Neural crest cell (in vitro differentiated cells): ENCODE measurements around the gene GRIA4. TPM values are rescaled to one million over a fixed set of nuclear protein-coding genes. Genes with fewer than 3 reads are reported as not detected.

Experiments used
- DNase-seq: peaks from one replicate; pipeline ENCODE4 v3.0.0; 2021; ENCODE audit warnings: low read depth, mixed read lengths, low spot score
- H3K27ac Mint-ChIP-seq: one replicate; pipeline ENCODE4 v1.8.0; 2021; ENCODE audit warnings: mild to moderate bottlenecking, mixed read lengths; ENCODE audit not compliant: unreplicated experiment
- H3K27me3 Mint-ChIP-seq: 2 replicates; pipeline ENCODE4 v1.8.0; 2021; ENCODE audit warnings: low read depth, mild to moderate bottlenecking, mixed read lengths
- H3K36me3 Mint-ChIP-seq: 2 replicates; pipeline ENCODE4 v1.8.0; 2021; ENCODE audit warnings: low read depth, mild to moderate bottlenecking, mixed read lengths
- H3K4me1 Mint-ChIP-seq: 2 replicates; pipeline ENCODE4 v1.8.0; 2021; ENCODE audit warnings: mixed read lengths
- H3K4me3 Mint-ChIP-seq: one replicate; pipeline ENCODE4 v1.8.0; 2021; ENCODE audit warnings: mild to moderate bottlenecking, mixed read lengths
- H3K9me3 Mint-ChIP-seq: 2 replicates; pipeline ENCODE4 v1.8.0; 2021; ENCODE audit warnings: mixed read lengths
- total RNA-seq: library from RNA; stranded (reverse); gene quantifications from 2 replicates; pipeline ENCODE4 v1.2.1, GENCODE V29; 2021
- TF ChIP-seq, protein P1 (sequence below): fragments of 200-600 bp; sonication (generic); conservative IDR thresholded peaks from 2 replicates; pipeline ENCODE4 v1.5.0; 2021; ENCODE audit warnings: antibody characterized with exemption, mild to moderate bottlenecking

The GRIA4 gene
- total RNA-seq, 1 donor from 2014 or later, result 2.9 TPM

DNA sequence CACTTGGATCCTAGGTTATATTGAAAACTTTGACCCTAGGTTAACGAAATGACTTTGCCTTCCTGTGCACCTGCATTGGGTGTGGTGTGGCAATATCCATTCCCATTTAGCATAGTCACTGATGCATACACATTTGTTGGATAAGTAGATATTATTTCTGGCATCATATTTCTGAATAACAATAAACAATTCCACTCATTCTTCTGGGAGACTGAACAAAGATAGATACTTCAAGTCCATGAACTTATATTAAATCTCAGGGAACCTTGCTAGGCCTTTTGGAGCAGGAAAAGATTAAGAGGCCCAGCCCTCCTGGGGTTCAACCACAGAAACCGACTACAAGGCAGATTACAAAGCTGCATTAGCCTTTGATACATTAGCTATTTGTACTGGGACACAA, 293.2 kb downstream of the GRIA4 start:
- H3K36me3 Mint-ChIP-seq, result no peaks in the 10 kb centered on the region
- H3K27ac Mint-ChIP-seq, result no peak overlapping the region
- DNase-seq, result no peak
- H3K9me3 Mint-ChIP-seq, result peaks cover 2% of the 10 kb centered on the region
- H3K27me3 Mint-ChIP-seq, result no peaks in the 10 kb centered on the region
- no peak overlapping the region for H3K4me3 Mint-ChIP-seq
- TF ChIP-seq, protein P1, sequence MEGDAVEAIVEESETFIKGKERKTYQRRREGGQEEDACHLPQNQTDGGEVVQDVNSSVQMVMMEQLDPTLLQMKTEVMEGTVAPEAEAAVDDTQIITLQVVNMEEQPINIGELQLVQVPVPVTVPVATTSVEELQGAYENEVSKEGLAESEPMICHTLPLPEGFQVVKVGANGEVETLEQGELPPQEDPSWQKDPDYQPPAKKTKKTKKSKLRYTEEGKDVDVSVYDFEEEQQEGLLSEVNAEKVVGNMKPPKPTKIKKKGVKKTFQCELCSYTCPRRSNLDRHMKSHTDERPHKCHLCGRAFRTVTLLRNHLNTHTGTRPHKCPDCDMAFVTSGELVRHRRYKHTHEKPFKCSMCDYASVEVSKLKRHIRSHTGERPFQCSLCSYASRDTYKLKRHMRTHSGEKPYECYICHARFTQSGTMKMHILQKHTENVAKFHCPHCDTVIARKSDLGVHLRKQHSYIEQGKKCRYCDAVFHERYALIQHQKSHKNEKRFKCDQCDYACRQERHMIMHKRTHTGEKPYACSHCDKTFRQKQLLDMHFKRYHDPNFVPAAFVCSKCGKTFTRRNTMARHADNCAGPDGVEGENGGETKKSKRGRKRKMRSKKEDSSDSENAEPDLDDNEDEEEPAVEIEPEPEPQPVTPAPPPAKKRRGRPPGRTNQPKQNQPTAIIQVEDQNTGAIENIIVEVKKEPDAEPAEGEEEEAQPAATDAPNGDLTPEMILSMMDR, result no peak
- peaks cover 13% of the 10 kb centered on the region for H3K4me1 Mint-ChIP-seq

DNA sequence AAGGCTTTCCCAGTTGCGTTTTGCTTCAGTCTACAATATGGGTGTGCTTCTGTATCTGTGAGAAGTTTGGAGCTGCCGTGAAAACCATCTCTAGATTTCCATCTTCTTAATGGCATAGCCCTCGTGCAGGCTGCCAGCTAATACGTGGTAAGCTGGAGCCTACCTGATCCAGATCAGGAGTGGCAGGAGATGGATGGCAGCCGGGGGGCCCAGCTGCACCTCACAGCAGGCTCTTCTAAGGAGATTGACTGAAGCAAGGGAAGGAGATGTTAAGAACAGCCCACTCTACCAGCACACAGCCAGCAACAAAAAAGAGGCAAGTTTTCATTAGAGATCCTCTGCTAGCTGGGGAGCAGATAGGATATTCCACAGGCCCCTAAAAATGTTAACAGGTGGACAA, 296.6 kb downstream of the GRIA4 start:
- H3K27me3 Mint-ChIP-seq, result no peaks in the 10 kb centered on the region
- H3K36me3 Mint-ChIP-seq, result no peaks in the 10 kb centered on the region
- no peaks in the 10 kb centered on the region for H3K4me1 Mint-ChIP-seq
- H3K27ac Mint-ChIP-seq, result no peak overlapping the region
- H3K4me3 Mint-ChIP-seq, result no peak overlapping the region
- no peak for DNase-seq
- H3K9me3 Mint-ChIP-seq, result no peaks in the 10 kb centered on the region
- TF ChIP-seq, protein P1, result no peak

DNA sequence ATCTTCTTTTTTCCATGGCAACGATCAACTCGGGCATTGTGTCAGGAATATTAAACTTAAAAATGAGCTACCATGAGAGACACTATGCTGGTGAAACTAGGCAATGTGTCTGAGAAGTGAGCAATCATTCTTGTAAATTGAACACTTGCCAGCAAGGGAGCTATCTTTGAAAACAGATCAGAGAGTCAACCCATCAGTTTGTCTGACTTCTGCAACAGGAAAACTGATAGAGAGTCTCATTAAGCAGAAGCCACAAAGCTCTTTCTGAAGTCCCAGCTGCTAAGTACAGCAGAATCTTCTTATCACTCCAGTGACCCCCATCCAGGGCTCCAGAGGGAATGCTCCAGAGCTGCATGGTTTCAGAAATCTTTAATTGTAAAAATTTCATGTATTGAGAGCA, 297.4 kb downstream of the GRIA4 start:
- DNase-seq, result no peak
- Mint-ChIP-seq H3K4me3 (no peak overlapping the region), H3K9me3 (no peaks in the 10 kb centered on the region), H3K36me3 (no peaks in the 10 kb centered on the region), H3K4me1 (no peaks in the 10 kb centered on the region), H3K27ac (no peak overlapping the region), H3K27me3 (no peaks in the 10 kb centered on the region)
- TF ChIP-seq, protein P1, result no peak

DNA sequence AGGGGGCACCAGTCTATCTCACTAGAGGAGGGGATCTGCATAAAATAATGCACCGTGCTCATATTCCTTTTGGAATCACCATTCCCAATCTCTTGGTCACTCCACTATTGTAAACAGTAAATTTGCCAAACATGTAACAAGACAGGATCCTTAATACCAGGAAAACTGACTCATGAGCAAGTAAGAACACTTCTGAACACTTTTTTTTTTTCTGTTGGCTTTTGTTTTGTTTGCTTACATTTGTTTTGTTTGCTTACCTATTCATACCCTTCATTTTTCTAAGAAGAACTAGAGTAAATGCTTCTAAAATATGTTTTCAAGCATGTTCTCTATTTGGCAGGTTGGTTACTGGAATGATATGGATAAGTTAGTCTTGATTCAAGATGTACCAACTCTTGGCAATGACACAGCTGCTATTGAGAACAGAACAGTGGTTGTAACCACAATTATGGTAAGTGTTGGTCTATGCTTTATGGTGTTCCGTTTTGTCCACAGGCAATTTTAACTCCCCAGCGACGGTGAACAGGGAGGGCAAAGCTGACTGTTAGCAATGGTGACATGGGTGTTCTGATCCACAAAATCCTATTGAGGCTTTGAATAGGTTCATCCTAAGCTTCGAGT, 300.3 kb downstream of the GRIA4 start:
- peaks cover 6% of the 10 kb centered on the region for H3K4me1 Mint-ChIP-seq
- no peak overlapping the region for H3K27ac Mint-ChIP-seq
- H3K4me3 Mint-ChIP-seq, result no peak overlapping the region
- no peaks in the 10 kb centered on the region for H3K9me3 Mint-ChIP-seq
- no peaks in the 10 kb centered on the region for H3K27me3 Mint-ChIP-seq
- TF ChIP-seq, protein P1, result no peak
- no peaks in the 10 kb centered on the region for H3K36me3 Mint-ChIP-seq
- DNase-seq, result no peak

DNA sequence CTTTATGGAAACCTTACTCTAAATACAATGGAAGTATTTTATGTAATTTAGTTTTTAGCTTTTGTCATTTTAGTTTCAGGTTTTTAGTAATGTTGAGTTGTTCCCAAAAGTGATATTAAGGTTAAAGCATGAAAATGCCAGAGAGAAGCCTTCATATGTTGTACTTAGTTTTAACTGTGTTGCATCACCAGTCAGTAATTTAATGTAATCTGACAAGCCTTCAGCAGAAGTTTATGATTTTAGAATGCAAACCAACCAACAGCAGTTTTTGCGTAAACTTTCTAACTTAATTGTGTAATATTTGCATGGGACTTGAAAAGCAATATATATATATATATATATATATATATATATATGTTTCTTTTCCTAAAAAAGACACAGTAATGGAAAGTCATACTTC, 301.6 kb downstream of the GRIA4 start:
- TF ChIP-seq, protein P1, result no peak
- no peaks in the 10 kb centered on the region for H3K9me3 Mint-ChIP-seq
- H3K27me3 Mint-ChIP-seq, result no peaks in the 10 kb centered on the region
- DNase-seq, result no peak
- H3K4me1 Mint-ChIP-seq, result peaks cover 7% of the 10 kb centered on the region
- no peak overlapping the region for H3K4me3 Mint-ChIP-seq
- no peaks in the 10 kb centered on the region for H3K36me3 Mint-ChIP-seq
- H3K27ac Mint-ChIP-seq, result no peak overlapping the region
